B cell (primary cell): ENCODE data around the gene ATP5ME.

ENCODE experiments used
- EZH2 ChIP-seq: IDR thresholded peaks from 2 replicates; pipeline ENCODE4 v1.6.1; 2012; ENCODE audit warnings: borderline replicate concordance, low read depth, mild to moderate bottlenecking, moderate library complexity, low read length; ENCODE audit not compliant: insufficient read depth, poor library complexity, severe bottlenecking
- TF ChIP-seq, protein P1 (sequence below): fragments of 200-600 bp; IDR thresholded peaks from one replicate; pipeline ENCODE4 v1.8.0; 2022; ENCODE audit warnings: antibody characterized with exemption, mild to moderate bottlenecking

DNA sequence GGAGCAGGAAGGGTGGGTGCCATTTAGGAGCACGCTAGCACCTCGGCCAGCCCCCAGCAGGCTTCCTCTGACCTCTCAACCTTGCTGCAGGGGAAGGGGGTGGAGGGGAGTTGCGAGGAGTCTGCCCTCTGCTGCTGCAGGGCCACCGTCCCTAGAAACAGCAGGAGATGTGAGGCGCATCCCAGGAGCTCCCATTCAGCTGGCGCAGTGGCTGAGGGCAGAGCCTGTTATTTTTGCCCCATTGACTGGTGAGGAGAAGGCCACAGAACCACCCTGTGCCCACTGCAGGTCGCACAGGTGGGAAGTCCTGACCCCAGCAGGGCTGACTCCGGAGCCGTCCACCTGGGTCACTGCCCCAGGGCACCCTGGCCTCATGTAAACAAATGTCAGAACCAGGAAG lies 40.7 kb downstream of the ATP5ME start:
- TF ChIP-seq, protein P1, sequence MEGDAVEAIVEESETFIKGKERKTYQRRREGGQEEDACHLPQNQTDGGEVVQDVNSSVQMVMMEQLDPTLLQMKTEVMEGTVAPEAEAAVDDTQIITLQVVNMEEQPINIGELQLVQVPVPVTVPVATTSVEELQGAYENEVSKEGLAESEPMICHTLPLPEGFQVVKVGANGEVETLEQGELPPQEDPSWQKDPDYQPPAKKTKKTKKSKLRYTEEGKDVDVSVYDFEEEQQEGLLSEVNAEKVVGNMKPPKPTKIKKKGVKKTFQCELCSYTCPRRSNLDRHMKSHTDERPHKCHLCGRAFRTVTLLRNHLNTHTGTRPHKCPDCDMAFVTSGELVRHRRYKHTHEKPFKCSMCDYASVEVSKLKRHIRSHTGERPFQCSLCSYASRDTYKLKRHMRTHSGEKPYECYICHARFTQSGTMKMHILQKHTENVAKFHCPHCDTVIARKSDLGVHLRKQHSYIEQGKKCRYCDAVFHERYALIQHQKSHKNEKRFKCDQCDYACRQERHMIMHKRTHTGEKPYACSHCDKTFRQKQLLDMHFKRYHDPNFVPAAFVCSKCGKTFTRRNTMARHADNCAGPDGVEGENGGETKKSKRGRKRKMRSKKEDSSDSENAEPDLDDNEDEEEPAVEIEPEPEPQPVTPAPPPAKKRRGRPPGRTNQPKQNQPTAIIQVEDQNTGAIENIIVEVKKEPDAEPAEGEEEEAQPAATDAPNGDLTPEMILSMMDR, result no peak
- no peak for TF ChIP-seq EZH2
